ENCODE results near the gene JPH4. TPM values are rescaled to one million over a fixed set of nuclear protein-coding genes. Genes with fewer than 3 reads are reported as not detected.
A peak's percentile ranks its signal among the peaks of the same experiment; 100 is the strongest.

Gene JPH4
- total and polyA plus RNA-seq, 2 of the 8 experiments (the other 6 are each of a cell fraction or from before 2014, with no cell fraction given), result 23.9 to 46.7 TPM

- peak in 1 of 2 experiments; percentile 92 for DNase-seq (ENCODE audit: low read depth in 1 of 2, low spot score in 2 of 2)
- no peaks in the 10 kb centered on the region for H3K9me3 ChIP-seq (ENCODE audit: insufficient read depth in 2 of 2, low read depth in 1 of 2, low read length in 1 of 2)
- POLR2A ChIA-PET (ENCODE audit: partially characterized antibody), result interaction anchor here (0.7 to 52.7 kb wide), 6 partner anchors 8 to 80 kb away, joined by 3 to 1523 read pairs (median 22); partner anchors contain the start of genes AP1G2, NGDN and ZFHX2
- no peak overlapping the region for H2AFZ ChIP-seq (ENCODE audit: low read length)
- no peak overlapping the region for H3K4me3 ChIP-seq (ENCODE audit: extremely low read depth in 1 of 4, insufficient read depth in 2 of 4, low read depth in 3 of 4, low read length in 4 of 4)
- H3K79me2 ChIP-seq (ENCODE audit: control insufficient read depth in 1 of 2, insufficient read depth in 2 of 2, low read length in 2 of 2), result peaks cover 0 to 19% of the 10 kb centered on the region in 2 experiments; a peak in 2 of 4 replicates
- H3K4me1 ChIP-seq (replicated peaks in 1 of 4; ENCODE audit: control insufficient read depth in 3 of 4, insufficient read depth in 4 of 4, low read length in 3 of 4), result peaks cover 0 to 14% (median 8%) of the 10 kb centered on the region in 4 experiments; a peak in 6 of 7 replicates
- no peak overlapping the region; the same call in 1 of the 2 replicates for H3K27ac ChIP-seq (ENCODE audit: low read depth, low read length)
- no peak overlapping the region for H4K5ac ChIP-seq (ENCODE audit: insufficient read length, low read depth, low read length)
- 67% methylated on average over 19 of the region's 21 CpGs; no CpG with 5 or more reads in 1 of the 2 experiments for WGBS, 2 experiments (ENCODE audit: extremely low coverage in 1 of 2, insufficient coverage in 1 of 2, insufficient read length in 1 of 2, insufficient replicate concordance in 2 of 2, low coverage in 1 of 2, low lambda C conversion rate in 2 of 2, missing lambda C conversion rate in 1 of 2)
- no peaks in the 10 kb centered on the region for H3K27me3 ChIP-seq (replicated peaks in 1 of 4; ENCODE audit: control insufficient read depth in 3 of 4, extremely low read depth in 1 of 4, insufficient read depth in 3 of 4, low read length in 3 of 4)
- FAIRE-seq, result no peak
- no peak overlapping the region for H3K4me2 ChIP-seq (ENCODE audit: insufficient read depth in 1 of 2, low read depth in 2 of 2, low read length in 2 of 2)
- peak overlapping the region; percentile 35; the same call in 1 of the 2 replicates for H4K8ac ChIP-seq (ENCODE audit: extremely low read depth, insufficient read depth, low read length)
- no peak overlapping the region; the same call in 1 of the 2 replicates for H2BK5ac ChIP-seq (ENCODE audit: low read depth, low read length)
- 0 out of 2 replicates have a peak, but pooled peaks cover 7% of the 10 kb centered on the region for H3K79me1 ChIP-seq (ENCODE audit: low read depth, low read length)
- H2BK12ac ChIP-seq (ENCODE audit: low read depth, low read length), result peak overlapping the region; percentile 14; the same call in 1 of the 2 replicates
- CTCF ChIA-PET (ENCODE audit: partially characterized antibody), result interaction anchor here (0.5 to 70.5 kb wide), 34 partner anchors 22 to 825 kb away, joined by 3 to 2092 read pairs (median 4); partner anchors contain the start of genes MYH7, NGDN and PABPN1
- no peak overlapping the region for H3K4ac ChIP-seq (replicated peaks; ENCODE audit: insufficient read length, low read depth, low read length)
- H2BK120ac ChIP-seq (replicated peaks; ENCODE audit: low read depth, low read length), result no peak overlapping the region
- no peak overlapping the region for H3K56ac ChIP-seq (replicated peaks; ENCODE audit: insufficient read length, low read depth, low read length)
- H3K23ac ChIP-seq (ENCODE audit: insufficient read length), result no peak overlapping the region
- no peak overlapping the region for H2AK5ac ChIP-seq (ENCODE audit: low read depth, low read length)
- peaks cover 7% of the 10 kb centered on the region for H3K23me2 ChIP-seq (ENCODE audit: low read depth, low read length)
- peaks cover 7 to 29% (median 11%) of the 10 kb centered on the region in 4 experiments; a peak in 7 of 8 replicates for H3K36me3 ChIP-seq (ENCODE audit: control insufficient read depth in 2 of 4, insufficient read depth in 4 of 4, low read length in 3 of 4)
- H3K14ac ChIP-seq (ENCODE audit: insufficient read length), result no peak overlapping the region
- no peak overlapping the region for H2BK20ac ChIP-seq (ENCODE audit: low read length)
- peaks cover 0 to 7% of the 10 kb centered on the region in 2 experiments for H4K20me1 ChIP-seq (replicated peaks in 1 of 2; ENCODE audit: control insufficient read depth in 1 of 2, insufficient read depth in 2 of 2, low read length in 2 of 2)
- H3K9ac ChIP-seq (replicated peaks in 1 of 4; ENCODE audit: extremely low read depth in 1 of 4, low read depth in 3 of 4, low read length in 3 of 4), result peak overlapping the region in 1 of 4 experiments; percentile 8; a peak in 2 of 7 replicates
- no peak overlapping the region for H2BK15ac ChIP-seq (ENCODE audit: low read length)
- H4K91ac ChIP-seq (replicated peaks; ENCODE audit: insufficient read length, low read length), result no peak overlapping the region
- no peak overlapping the region for H3K18ac ChIP-seq (ENCODE audit: extremely low read depth, low read length)
- TF ChIP-seq SP1 (IDR thresholded peaks at IDR 0.05; ENCODE audit: low read depth, low read length), result 0 out of 2 replicates have a peak, but pooled peaks have one; percentile 28
- peak; percentile 85 for TF ChIP-seq SRF (IDR thresholded peaks at IDR 0.05; ENCODE audit: low read depth, low read length)
- no peak for TF ChIP-seq BCL11A (IDR thresholded peaks at IDR 0.05; ENCODE audit: low read depth in 2 of 2, low read length in 2 of 2)
- no peak for TF ChIP-seq TEAD4 (IDR thresholded peaks at IDR 0.05; ENCODE audit: low read depth, low read length)
- no peak for TF ChIP-seq RFX5 (IDR thresholded peaks at IDR 0.05; ENCODE audit: borderline replicate concordance, low read depth, low read length)
- TF ChIP-seq CHD2 (IDR thresholded peaks at IDR 0.05; ENCODE audit: low read length), result no peak
- no peak for TF ChIP-seq NANOG (IDR thresholded peaks at IDR 0.05; ENCODE audit: insufficient read depth, low read depth, low read length, poor library complexity, severe bottlenecking)
- TF ChIP-seq RAD21 (IDR thresholded peaks at IDR 0.05 in 1 of 2, conservative IDR thresholded peaks at IDR 0.05 in 1 of 2; ENCODE audit: low read depth in 2 of 2, low read length in 2 of 2), result peak; percentile 89 to 92
- TF ChIP-seq SIN3A (conservative IDR thresholded peaks at IDR 0.05 in 1 of 2, IDR thresholded peaks at IDR 0.05 in 1 of 2; ENCODE audit: low read depth in 1 of 2, low read length in 2 of 2), result peak in 1 of 2 experiments; percentile 56; a peak in 1 of 4 replicates
- no peak for TF ChIP-seq CBX8 (IDR thresholded peaks at IDR 0.05; ENCODE audit: borderline replicate concordance, low read depth, low read length)
These were observed 19.3 kb downstream of the JPH4 start for GRCh38 chr14:23559010-23559925.

Measured in H1 (cell line).